ENCODE data around the gene PLEKHG7.

DNA sequence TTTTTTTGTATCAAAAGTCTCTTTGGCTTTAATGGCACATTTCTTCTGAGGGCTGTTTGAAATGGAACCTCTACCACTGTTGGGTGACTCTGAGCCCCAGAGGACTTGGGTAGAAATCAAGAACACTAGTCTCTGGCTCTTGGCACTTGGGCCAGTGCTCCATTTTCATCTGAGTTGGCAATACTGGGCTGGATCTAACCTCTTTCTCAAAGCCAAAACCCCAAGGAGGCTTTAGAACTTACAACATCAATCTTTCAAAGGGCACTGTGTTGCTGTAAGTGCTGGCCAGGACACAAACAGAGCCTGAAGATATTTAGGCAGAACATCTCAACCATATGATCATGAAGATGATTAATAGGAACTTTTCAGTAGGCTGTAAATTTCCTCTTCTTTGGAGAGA lies 34.0 kb upstream of the PLEKHG7 start:
- no peak for TF ChIP-seq CTBP2 (IDR thresholded peaks at IDR 0.05; ENCODE audit: borderline replicate concordance, insufficient read depth, insufficient read length, low read length)
- TF ChIP-seq, protein P1, sequence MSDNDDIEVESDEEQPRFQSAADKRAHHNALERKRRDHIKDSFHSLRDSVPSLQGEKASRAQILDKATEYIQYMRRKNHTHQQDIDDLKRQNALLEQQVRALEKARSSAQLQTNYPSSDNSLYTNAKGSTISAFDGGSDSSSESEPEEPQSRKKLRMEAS (IDR thresholded peaks at IDR 0.05), result no peak
- TF ChIP-seq, protein P2, sequence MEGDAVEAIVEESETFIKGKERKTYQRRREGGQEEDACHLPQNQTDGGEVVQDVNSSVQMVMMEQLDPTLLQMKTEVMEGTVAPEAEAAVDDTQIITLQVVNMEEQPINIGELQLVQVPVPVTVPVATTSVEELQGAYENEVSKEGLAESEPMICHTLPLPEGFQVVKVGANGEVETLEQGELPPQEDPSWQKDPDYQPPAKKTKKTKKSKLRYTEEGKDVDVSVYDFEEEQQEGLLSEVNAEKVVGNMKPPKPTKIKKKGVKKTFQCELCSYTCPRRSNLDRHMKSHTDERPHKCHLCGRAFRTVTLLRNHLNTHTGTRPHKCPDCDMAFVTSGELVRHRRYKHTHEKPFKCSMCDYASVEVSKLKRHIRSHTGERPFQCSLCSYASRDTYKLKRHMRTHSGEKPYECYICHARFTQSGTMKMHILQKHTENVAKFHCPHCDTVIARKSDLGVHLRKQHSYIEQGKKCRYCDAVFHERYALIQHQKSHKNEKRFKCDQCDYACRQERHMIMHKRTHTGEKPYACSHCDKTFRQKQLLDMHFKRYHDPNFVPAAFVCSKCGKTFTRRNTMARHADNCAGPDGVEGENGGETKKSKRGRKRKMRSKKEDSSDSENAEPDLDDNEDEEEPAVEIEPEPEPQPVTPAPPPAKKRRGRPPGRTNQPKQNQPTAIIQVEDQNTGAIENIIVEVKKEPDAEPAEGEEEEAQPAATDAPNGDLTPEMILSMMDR (IDR thresholded peaks at IDR 0.05; ENCODE audit: control extremely low read depth in 1 of 3, insufficient read depth in 1 of 3, low read depth in 1 of 3, low read length in 3 of 3), result no peak
- TF ChIP-seq YY1 (IDR thresholded peaks at IDR 0.05; ENCODE audit: low read depth, low read length), result no peak
- TF ChIP-seq POLR2A (IDR thresholded peaks at IDR 0.05; ENCODE audit: control extremely low read depth in 1 of 2, low read depth in 2 of 2, low read length in 2 of 2), result no peak
- no peak for TF ChIP-seq SRF (IDR thresholded peaks at IDR 0.05; ENCODE audit: low read depth, low read length)
- no peak for TF ChIP-seq GABPA (IDR thresholded peaks at IDR 0.05; ENCODE audit: borderline replicate concordance, insufficient read depth, low read length)
- no peak for TF ChIP-seq EP300 (IDR thresholded peaks at IDR 0.05; ENCODE audit: borderline replicate concordance in 1 of 2, low read depth in 2 of 2, low read length in 2 of 2)
- no peak for TF ChIP-seq SIX5 (IDR thresholded peaks at IDR 0.05; ENCODE audit: low read depth, low read length)
- TF ChIP-seq CHD2 (IDR thresholded peaks at IDR 0.05; ENCODE audit: low read length), result no peak
- TF ChIP-seq POLR2AphosphoS5 (IDR thresholded peaks at IDR 0.05; ENCODE audit: low read depth, low read length), result no peak
- TF ChIP-seq EZH2 (IDR thresholded peaks at IDR 0.05; ENCODE audit: low read depth, low read length, severe bottlenecking), result no peak

Measured in H1 (cell line).